H9 (cell line): Measurements from ENCODE around the gene UQCRC2. TPM values are rescaled to one million over a fixed set of nuclear protein-coding genes. Genes with fewer than 3 reads are reported as not detected.

Source experiments
- DNase-seq: peaks from one replicate; pipeline ENCODE4 v3.0.0-alpha.2; 2017
- H2AFZ ChIP-seq: one replicate; pipeline ENCODE4 v1.6.1; 2013; ENCODE audit warnings: mild to moderate bottlenecking, low read length, control low read depth, moderate library complexity
- H2AK5ac ChIP-seq: 2 replicates; pipeline ENCODE4 v1.6.1; 2013; ENCODE audit warnings: low read length, control low read depth, mixed read lengths; ENCODE audit not compliant: insufficient read length
- H2BK120ac ChIP-seq: one replicate; pipeline ENCODE4 v1.6.1; 2013; ENCODE audit warnings: low read depth, mild to moderate bottlenecking, low read length, control low read depth, inconsistent platforms; ENCODE audit not compliant: poor library complexity, severe bottlenecking
- H2BK12ac ChIP-seq: 2 replicates; pipeline ENCODE4 v1.6.1; 2013; ENCODE audit warnings: low read length, control low read depth, mixed read lengths, low read depth; ENCODE audit not compliant: insufficient read length
- H2BK15ac ChIP-seq: 2 replicates; pipeline ENCODE4 v1.6.1; 2013; ENCODE audit warnings: low read depth, low read length, control low read depth
- H2BK20ac ChIP-seq: one replicate; pipeline ENCODE4 v1.6.1; 2013; ENCODE audit warnings: low read depth, mild to moderate bottlenecking, low read length, control low read depth, inconsistent platforms; ENCODE audit not compliant: poor library complexity, severe bottlenecking
- H2BK5ac ChIP-seq: 2 replicates; pipeline ENCODE4 v1.6.1; 2013; ENCODE audit warnings: low read length, control low read depth, mixed read lengths; ENCODE audit not compliant: insufficient read length
- H3K14ac ChIP-seq: 2 replicates; pipeline ENCODE4 v1.6.1; 2013; ENCODE audit warnings: low read length, control low read depth; ENCODE audit not compliant: insufficient read depth
- H3K18ac ChIP-seq: 2 replicates; pipeline ENCODE4 v1.6.1; 2013; ENCODE audit warnings: low read depth, mild to moderate bottlenecking, mixed read lengths, low read length, control low read depth; ENCODE audit not compliant: insufficient read length
- H3K23ac ChIP-seq: 2 replicates; pipeline ENCODE4 v1.6.1; 2013; ENCODE audit warnings: low read length, control low read depth, mixed read lengths, low read depth; ENCODE audit not compliant: insufficient read length
- H3K23me2 ChIP-seq: 2 replicates; pipeline ENCODE4 v1.6.1; 2013; ENCODE audit warnings: low read depth, mild to moderate bottlenecking, mixed read lengths, low read length, control low read depth; ENCODE audit not compliant: insufficient read length, poor library complexity, severe bottlenecking
- H3K27ac ChIP-seq: 2 replicates; pipeline ENCODE4 v1.5.1; 2013; ENCODE audit warnings: low read length, control low read depth, mixed read lengths, low read depth; ENCODE audit not compliant: insufficient read length
- H3K27me3 ChIP-seq: 2 replicates; pipeline ENCODE4 v1.6.1; 2013; ENCODE audit warnings: low read length, control low read depth, inconsistent platforms; ENCODE audit not compliant: insufficient read depth
- H3K4ac ChIP-seq: 2 replicates; pipeline ENCODE4 v1.6.1; 2013; ENCODE audit warnings: low read depth, mild to moderate bottlenecking, control low read depth, inconsistent platforms, low read length, moderate library complexity
- H3K4me1 ChIP-seq: 2 replicates; pipeline ENCODE4 v1.6.1; 2013; ENCODE audit warnings: low read length, control low read depth, inconsistent platforms; ENCODE audit not compliant: insufficient read depth
- H3K4me2 ChIP-seq: 2 replicates; pipeline ENCODE4 v1.6.1; 2013; ENCODE audit warnings: low read length, control low read depth, mixed read lengths; ENCODE audit not compliant: insufficient read length, insufficient read depth
- H3K56ac ChIP-seq: 2 replicates; pipeline ENCODE4 v1.6.1; 2013; ENCODE audit warnings: low read depth, mild to moderate bottlenecking, mixed read lengths, low read length, control low read depth; ENCODE audit not compliant: insufficient read length
- H3K79me1 ChIP-seq: 2 replicates; pipeline ENCODE4 v1.6.1; 2013; ENCODE audit warnings: low read depth, mild to moderate bottlenecking, moderate library complexity, low read length, control low read depth, inconsistent platforms; ENCODE audit not compliant: insufficient read depth, poor library complexity, severe bottlenecking
- H3K79me2 ChIP-seq: 2 replicates; pipeline ENCODE4 v1.6.1; 2013; ENCODE audit warnings: low read length, control low read depth, inconsistent platforms; ENCODE audit not compliant: insufficient read depth
- H3K9ac ChIP-seq: 2 replicates; pipeline ENCODE4 v1.6.1; 2013; ENCODE audit warnings: low read length, control low read depth, mixed read lengths; ENCODE audit not compliant: insufficient read length; ENCODE audit errors: extremely low read depth
- H3K9me3 ChIP-seq: one replicate; pipeline ENCODE4 v1.6.1; 2013; ENCODE audit warnings: low read depth, low read length, inconsistent platforms; ENCODE audit not compliant: control insufficient read depth
- H3T11ph ChIP-seq: one replicate; pipeline ENCODE4 v1.6.1; 2013; ENCODE audit warnings: mild to moderate bottlenecking, low read length, control low read depth, inconsistent platforms
- H4K20me1 ChIP-seq: one replicate; pipeline ENCODE4 v1.6.1; 2013; ENCODE audit not compliant: control insufficient read depth, insufficient read length, insufficient read depth
- H4K5ac ChIP-seq: 2 replicates; pipeline ENCODE4 v1.6.1; 2013; ENCODE audit warnings: low read depth, mild to moderate bottlenecking, mixed read lengths, low read length, control low read depth; ENCODE audit not compliant: insufficient read length
- H4K8ac ChIP-seq: replicated peaks from 2 replicates; pipeline ENCODE4 v1.6.1; 2013; ENCODE audit warnings: low read length, control low read depth, mixed read lengths, low read depth; ENCODE audit not compliant: insufficient read length
- H4K91ac ChIP-seq: 2 replicates; pipeline ENCODE4 v1.6.1; 2013; ENCODE audit warnings: low read depth, mild to moderate bottlenecking, moderate library complexity, mixed read lengths, low read length, control low read depth; ENCODE audit not compliant: insufficient read length
- H3K27ac Mint-ChIP-seq, 3 experiments: 2 replicates in 2 of 3; 3 replicates in 1 of 3; pipeline ENCODE4 v1.8.0; 2020 to 2021; ENCODE audit warnings: mixed read lengths in 3 of 3, mild to moderate bottlenecking in 1 of 3, moderate library complexity in 1 of 3
- H3K27me3 Mint-ChIP-seq: 2 replicates; pipeline ENCODE4 v1.8.0; 2021; ENCODE audit warnings: low read depth, mild to moderate bottlenecking, moderate library complexity, mixed read lengths
- H3K36me3 Mint-ChIP-seq, 3 experiments: 2 replicates in 2 of 3; 3 replicates in 1 of 3; pipeline ENCODE4 v1.8.0; 2020 to 2021; ENCODE audit warnings: low read depth in 3 of 3, mixed read lengths in 3 of 3; ENCODE audit not compliant: insufficient read depth in 1 of 3
- H3K4me1 Mint-ChIP-seq, 2 experiments: 2 replicates each; pipeline ENCODE4 v1.8.0; 2020; ENCODE audit warnings: mixed read lengths in 2 of 2
- H3K4me3 Mint-ChIP-seq, 2 experiments: 2 replicates in 1 of 2; 3 replicates in 1 of 2; pipeline ENCODE4 v1.8.0; 2020 to 2021; ENCODE audit warnings: mild to moderate bottlenecking in 2 of 2, mixed read lengths in 2 of 2, moderate library complexity in 1 of 2
- H3K9me3 Mint-ChIP-seq, 2 experiments: 2 replicates in 1 of 2; 3 replicates in 1 of 2; pipeline ENCODE4 v1.8.0; 2020; ENCODE audit warnings: mild to moderate bottlenecking in 2 of 2, mixed read lengths in 2 of 2, moderate library complexity in 1 of 2
- CTCF ChIP-seq: fragments of 200-600 bp; sonication (generic); conservative IDR thresholded peaks from 3 replicates; pipeline ENCODE4 v1.8.0; 2021; ENCODE audit warnings: antibody characterized with exemption, mild to moderate bottlenecking
- WGBS: extraction: QIAGEN DNeasy Blood & Tissue Kit; methylation state at CpG from one replicate; pipeline ENCODE4 v1.1.7; 2013; ENCODE audit warnings: missing lambda C conversion rate, low lambda C conversion rate, mixed read lengths; ENCODE audit not compliant: insufficient read length; ENCODE audit errors: extremely low coverage; 5-methylcytosine and 5-hydroxymethylcytosine counted together
- total RNA-seq: library from RNA; stranded (reverse); gene quantifications from 2 replicates; pipeline ENCODE4 v1.2.1, GENCODE V29; 2021

UQCRC2 gene
- total RNA-seq, 1 experiment from 2014 or later = 228 TPM

DNA sequence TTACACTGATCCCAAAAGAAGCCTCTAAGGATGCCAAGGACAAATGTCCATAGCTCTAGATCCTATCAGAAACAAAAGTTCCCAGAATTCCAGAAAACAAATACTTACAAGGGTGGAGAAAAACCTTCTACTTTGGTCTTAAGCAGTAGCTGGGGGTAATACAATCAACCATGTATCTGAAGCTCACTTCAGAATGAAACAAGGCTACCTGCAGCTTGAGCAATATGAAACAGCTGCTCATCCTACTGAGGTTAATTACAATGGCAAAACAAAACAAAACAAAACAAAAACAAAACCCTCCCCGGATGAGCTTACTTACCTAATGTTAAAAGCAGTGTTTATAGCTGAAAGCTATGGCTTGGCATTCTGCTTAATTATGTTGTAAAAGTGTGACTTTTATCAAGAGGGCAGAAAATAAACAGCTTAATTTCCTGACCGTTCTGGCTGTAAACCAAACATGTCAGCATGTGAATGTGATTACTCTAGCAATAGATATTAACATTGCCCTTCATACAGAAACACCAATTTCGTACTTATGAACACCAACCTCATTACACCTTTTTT lies 37.3 kb downstream of the UQCRC2 start:
- H3K9ac ChIP-seq = no peak overlapping the region
- H2AK5ac ChIP-seq = no peak overlapping the region
- H2BK15ac ChIP-seq = no peak overlapping the region
- no peak overlapping the region for H3K4ac ChIP-seq
- no peaks in the 10 kb centered on the region for H3K27me3 ChIP-seq
- Mint-ChIP-seq H3K9me3 (no peaks in the 10 kb centered on the region), H3K27me3 (no peaks in the 10 kb centered on the region), H3K27ac (no peak overlapping the region), H3K4me3 (no peak overlapping the region), H3K36me3 (no peaks in the 10 kb centered on the region; a peak in 1 of 7 replicates), H3K4me1 (peaks cover 10 to 13% of the 10 kb centered on the region in 2 experiments)
- no peak overlapping the region for H2BK120ac ChIP-seq
- no peak overlapping the region for H3K27ac ChIP-seq
- no peak overlapping the region for H3K23ac ChIP-seq
- H3K18ac ChIP-seq = no peak overlapping the region
- whole genome bisulfite sequencing = no CpG with 5 or more reads among the region's 3 CpGs
- no peaks in the 10 kb centered on the region for H4K20me1 ChIP-seq
- no peak for TF ChIP-seq CTCF
- no peak overlapping the region for H3K14ac ChIP-seq
- H2BK20ac ChIP-seq = no peak overlapping the region
- H3K4me1 ChIP-seq = no peaks in the 10 kb centered on the region
- H2BK5ac ChIP-seq = no peak overlapping the region
- H4K91ac ChIP-seq = no peak overlapping the region
- no peaks in the 10 kb centered on the region for H3K79me1 ChIP-seq
- H4K8ac ChIP-seq = no peak overlapping the region
- no peaks in the 10 kb centered on the region for H3K9me3 ChIP-seq
- no peak overlapping the region for H3T11ph ChIP-seq
- no peak for DNase-seq
- no peak overlapping the region for H3K4me2 ChIP-seq
- H3K23me2 ChIP-seq = no peaks in the 10 kb centered on the region
- H2AFZ ChIP-seq = no peak overlapping the region
- no peak overlapping the region for H4K5ac ChIP-seq
- H3K56ac ChIP-seq = no peak overlapping the region
- no peaks in the 10 kb centered on the region for H3K79me2 ChIP-seq
- no peak overlapping the region for H2BK12ac ChIP-seq
